Measurements from ENCODE around the gene NSD2.

The NSD2 gene

DNA sequence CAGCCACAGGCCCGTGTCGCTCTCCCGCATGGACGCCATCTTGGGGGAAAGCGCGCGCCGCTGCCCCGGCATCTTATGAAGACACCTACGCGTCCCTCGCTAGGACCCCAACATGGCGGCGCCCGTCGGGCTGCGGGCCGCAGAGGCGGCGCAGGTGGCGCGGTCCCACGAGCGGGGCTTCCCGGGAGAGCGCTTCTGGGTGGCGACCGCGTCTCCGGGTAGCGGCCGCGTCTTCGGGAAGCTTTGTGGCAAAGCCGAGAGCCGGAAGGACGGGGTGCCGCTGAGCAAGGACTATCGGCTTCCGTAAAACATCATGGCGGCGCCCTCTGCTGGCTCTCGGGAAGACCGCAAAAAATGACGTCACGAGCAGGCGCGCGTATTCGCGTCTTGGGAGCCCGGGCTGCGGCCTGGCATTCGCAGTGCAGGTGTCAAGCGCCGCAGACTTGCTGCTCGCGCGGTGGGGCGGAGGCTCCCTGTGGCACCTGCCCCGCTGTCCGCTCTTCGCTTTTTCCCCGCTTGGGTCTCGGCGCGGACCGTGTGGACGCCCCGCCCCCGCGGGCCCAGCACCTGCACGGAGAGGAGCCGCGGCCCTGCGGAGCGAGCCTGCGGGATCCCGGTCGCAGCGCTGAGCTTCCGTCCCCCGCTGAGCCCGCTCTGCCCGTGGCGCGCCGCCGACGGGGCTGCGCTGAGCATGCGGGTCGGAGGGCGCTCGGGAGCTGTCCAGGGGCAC is 137.9 kb downstream of the NSD2 start, which contains the start of gene NELFA:
TSS of gene NELFA (minus strand) at position 54 of the 730 bp plus-strand sequence. CDS start at position 39, 15 bp downstream.
- H3F3A ChIP-seq (ENCODE audit: insufficient read depth) = 0 out of 2 replicates have a peak, but pooled peaks cover 15% of the 10 kb centered on the region
- peaks cover 46% of the 10 kb centered on the region for H3K79me2 ChIP-seq (ENCODE audit: insufficient read depth, low read length)
- H3K36me3 ChIP-seq (ENCODE audit: low read length) = 0 out of 2 replicates have a peak, but pooled peaks cover 5% of the 10 kb centered on the region
- TF ChIP-seq CTCF (IDR thresholded peaks at IDR 0.05; ENCODE audit: insufficient read depth, low read length, poor library complexity, severe bottlenecking) (no peak), EZH2phosphoT487 (conservative IDR thresholded peaks at IDR 0.05; ENCODE audit: low read length) (no peak)
- H3K27ac ChIP-seq (ENCODE audit: low read depth, low read length) = peak within 1 kb of the TSS; percentile 86
- H2AFZ ChIP-seq (ENCODE audit: low read depth, low read length, severe bottlenecking) = peak within 1 kb of the TSS; percentile 94
- no peaks in the 10 kb centered on the region for H3K9me3 ChIP-seq (ENCODE audit: insufficient read depth, low read length)
- H3K9ac ChIP-seq (ENCODE audit: low read length) = peak within 1 kb of the TSS; percentile 78
- no peaks in the 10 kb centered on the region for H3K9me2 ChIP-seq (replicated peaks; ENCODE audit: insufficient read depth, low read length)
- H4K20me1 ChIP-seq (ENCODE audit: low read depth, low read length) = no peaks in the 10 kb centered on the region
- peak within 1 kb of the TSS; percentile 83 for H3K4me3 ChIP-seq (ENCODE audit: insufficient read depth, low read length, poor library complexity, severe bottlenecking)
- H3K27me3 ChIP-seq (ENCODE audit: low read length) = no peaks in the 10 kb centered on the region
- peak within 1 kb of the TSS; percentile 99 for H3K4me2 ChIP-seq (ENCODE audit: low read depth, low read length, poor library complexity, severe bottlenecking)

- Histone ChIP-seq H3K27ac (ENCODE audit: low read depth, low read length) (peak overlapping the region; percentile 86), H3K27me3 (ENCODE audit: low read length) (no peaks in the 10 kb centered on the region), H4K20me1 (ENCODE audit: low read depth, low read length) (no peaks in the 10 kb centered on the region), H3K4me2 (ENCODE audit: low read depth, low read length, poor library complexity, severe bottlenecking) (peak overlapping the region; percentile 99), H3K36me3 (ENCODE audit: low read length) (no peaks in the 10 kb centered on the region), H3K4me3 (ENCODE audit: insufficient read depth, low read length, poor library complexity, severe bottlenecking) (peak overlapping the region; percentile 83), H3K79me2 (ENCODE audit: insufficient read depth, low read length) (peaks cover 39% of the 10 kb centered on the region), H2AFZ (ENCODE audit: low read depth, low read length, severe bottlenecking) (peak overlapping the region; percentile 94), H3F3A (ENCODE audit: insufficient read depth) (0 out of 2 replicates have a peak, but pooled peaks cover 15% of the 10 kb centered on the region), H3K9me3 (ENCODE audit: insufficient read depth, low read length) (no peaks in the 10 kb centered on the region), H3K9ac (ENCODE audit: low read length) (peak overlapping the region; percentile 78), H3K9me2 (replicated peaks; ENCODE audit: insufficient read depth, low read length) (no peaks in the 10 kb centered on the region)
- TF ChIP-seq EZH2phosphoT487 (conservative IDR thresholded peaks at IDR 0.05; ENCODE audit: low read length) (no peak), CTCF (IDR thresholded peaks at IDR 0.05; ENCODE audit: insufficient read depth, low read length, poor library complexity, severe bottlenecking) (no peak)
These were observed 138.5 kb downstream of the NSD2 start for GRCh38 chr4:2009651-2010233.

- H3K9me2 ChIP-seq (replicated peaks; ENCODE audit: insufficient read depth, low read length) = no peaks in the 10 kb centered on the region
- H3K4me2 ChIP-seq (ENCODE audit: low read depth, low read length, poor library complexity, severe bottlenecking) = no peak overlapping the region
- H3K9me3 ChIP-seq (ENCODE audit: insufficient read depth, low read length) = no peaks in the 10 kb centered on the region
- no peak overlapping the region for H3K4me3 ChIP-seq (ENCODE audit: insufficient read depth, low read length, poor library complexity, severe bottlenecking)
- TF ChIP-seq EZH2phosphoT487 (conservative IDR thresholded peaks at IDR 0.05; ENCODE audit: low read length) (no peak), CTCF (IDR thresholded peaks at IDR 0.05; ENCODE audit: insufficient read depth, low read length, poor library complexity, severe bottlenecking) (no peak)
- H2AFZ ChIP-seq (ENCODE audit: low read depth, low read length, severe bottlenecking) = no peak overlapping the region
- no peaks in the 10 kb centered on the region for H4K20me1 ChIP-seq (ENCODE audit: low read depth, low read length)
- no peak overlapping the region for H3K27ac ChIP-seq (ENCODE audit: low read depth, low read length)
- no peak overlapping the region for H3K9ac ChIP-seq (ENCODE audit: low read length)
- no peaks in the 10 kb centered on the region for H3K36me3 ChIP-seq (ENCODE audit: low read length)
- no peaks in the 10 kb centered on the region for H3K27me3 ChIP-seq (ENCODE audit: low read length)
- H3K79me2 ChIP-seq (ENCODE audit: insufficient read depth, low read length) = peaks cover 21% of the 10 kb centered on the region
- H3F3A ChIP-seq (ENCODE audit: insufficient read depth) = 0 out of 2 replicates have a peak, but pooled peaks cover 15% of the 10 kb centered on the region
These were observed 140.4 kb downstream of the NSD2 start for GRCh38 chr4:2011583-2011982.

Data from SU-DHL-6 (cell line).